HFFc6 (cell line): ENCODE results near the gene BTNL9. TPM values are rescaled to one million over a fixed set of nuclear protein-coding genes. Genes with fewer than 3 reads are reported as not detected.

Source experiments
- DNase-seq: peaks from one replicate; pipeline ENCODE4 v3.0.0-alpha.2; 2018
- H3K27ac Mint-ChIP-seq: 2 replicates; pipeline ENCODE4 v1.8.0; 2020; ENCODE audit warnings: mild to moderate bottlenecking, mixed read lengths
- H3K27me3 Mint-ChIP-seq: 2 replicates; pipeline ENCODE4 v1.8.0; 2021; ENCODE audit warnings: mild to moderate bottlenecking, moderate library complexity, mixed read lengths; ENCODE audit not compliant: insufficient read depth
- H3K36me3 Mint-ChIP-seq: 2 replicates; pipeline ENCODE4 v1.8.0; 2021; ENCODE audit warnings: low read depth, mixed read lengths
- H3K4me1 Mint-ChIP-seq: 2 replicates; pipeline ENCODE4 v1.8.0; 2020; ENCODE audit warnings: low read depth, mixed read lengths
- H3K4me3 Mint-ChIP-seq: 2 replicates; pipeline ENCODE4 v1.8.0; 2020; ENCODE audit warnings: mild to moderate bottlenecking, moderate library complexity, mixed read lengths
- H3K9me3 Mint-ChIP-seq: 2 replicates; pipeline ENCODE4 v1.8.0; 2020; ENCODE audit warnings: mild to moderate bottlenecking, mixed read lengths
- total RNA-seq, 6 experiments: library from RNA; stranded (reverse); fragmentation: NEBNext Ultra II Directional; extraction: Animal tissue kit (Norgen Biotek cat#: 25700); gene quantifications; 2 replicates in 1 of 6; 3 replicates in 5 of 6; pipeline ENCODE4 v1.2.3, GENCODE V29; 2021
- TF ChIP-seq, protein P1 (sequence below): fragments of 200-600 bp; sonication (generic); IDR thresholded peaks from 2 replicates; pipeline ENCODE4 v1.5.0; 2021; ENCODE audit warnings: antibody characterized with exemption, mild to moderate bottlenecking

BTNL9 gene
- total RNA-seq, 6 experiments from 2014 or later, result not detected

DNA sequence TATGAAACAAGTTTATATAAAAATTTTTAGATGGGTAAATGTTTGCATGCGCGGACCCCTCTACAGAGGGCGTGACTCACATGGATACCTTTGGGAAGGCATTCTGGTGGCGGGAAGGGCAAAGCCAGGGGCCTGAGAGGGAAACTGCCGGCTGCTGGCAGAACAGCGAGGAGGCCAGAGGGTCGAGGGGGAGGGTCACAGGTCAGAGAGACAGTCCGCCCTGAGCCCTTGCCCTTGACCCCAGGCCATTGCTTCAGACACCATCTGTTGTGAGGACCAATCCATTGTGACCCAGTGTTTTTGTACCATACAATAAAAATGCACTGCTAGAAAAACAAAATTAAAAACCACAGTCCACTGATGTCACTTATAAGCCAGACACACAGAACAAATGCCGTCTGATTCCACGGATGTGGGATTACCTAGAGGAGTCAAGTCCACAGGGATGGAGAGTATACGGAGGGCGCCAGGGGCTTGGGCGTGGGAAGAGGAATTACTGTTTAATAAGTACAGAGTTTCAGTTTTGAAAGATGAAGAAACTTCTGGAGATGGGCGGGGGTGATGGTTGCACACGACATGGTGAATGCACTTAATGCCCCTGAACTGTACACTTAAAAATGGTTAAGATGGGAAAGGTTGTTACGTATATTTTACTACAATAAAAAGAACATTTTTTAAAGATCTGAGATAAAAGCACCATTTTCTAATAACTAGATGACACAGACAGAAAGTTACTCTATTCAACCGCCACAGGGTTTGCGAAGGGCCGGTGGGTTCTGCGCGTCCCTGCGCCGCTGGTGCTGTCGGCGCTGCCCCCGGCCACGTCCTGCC is 12.0 kb downstream of the BTNL9 start:
- H3K9me3 Mint-ChIP-seq, result no peaks in the 10 kb centered on the region
- H3K4me3 Mint-ChIP-seq, result no peak overlapping the region
- no peaks in the 10 kb centered on the region for H3K36me3 Mint-ChIP-seq
- no peak overlapping the region for H3K27ac Mint-ChIP-seq
- H3K4me1 Mint-ChIP-seq, result peaks cover 6% of the 10 kb centered on the region; the same call in 1 of the 2 replicates
- H3K27me3 Mint-ChIP-seq, result peaks cover 49% of the 10 kb centered on the region
- DNase-seq, result no peak
- TF ChIP-seq, protein P1, sequence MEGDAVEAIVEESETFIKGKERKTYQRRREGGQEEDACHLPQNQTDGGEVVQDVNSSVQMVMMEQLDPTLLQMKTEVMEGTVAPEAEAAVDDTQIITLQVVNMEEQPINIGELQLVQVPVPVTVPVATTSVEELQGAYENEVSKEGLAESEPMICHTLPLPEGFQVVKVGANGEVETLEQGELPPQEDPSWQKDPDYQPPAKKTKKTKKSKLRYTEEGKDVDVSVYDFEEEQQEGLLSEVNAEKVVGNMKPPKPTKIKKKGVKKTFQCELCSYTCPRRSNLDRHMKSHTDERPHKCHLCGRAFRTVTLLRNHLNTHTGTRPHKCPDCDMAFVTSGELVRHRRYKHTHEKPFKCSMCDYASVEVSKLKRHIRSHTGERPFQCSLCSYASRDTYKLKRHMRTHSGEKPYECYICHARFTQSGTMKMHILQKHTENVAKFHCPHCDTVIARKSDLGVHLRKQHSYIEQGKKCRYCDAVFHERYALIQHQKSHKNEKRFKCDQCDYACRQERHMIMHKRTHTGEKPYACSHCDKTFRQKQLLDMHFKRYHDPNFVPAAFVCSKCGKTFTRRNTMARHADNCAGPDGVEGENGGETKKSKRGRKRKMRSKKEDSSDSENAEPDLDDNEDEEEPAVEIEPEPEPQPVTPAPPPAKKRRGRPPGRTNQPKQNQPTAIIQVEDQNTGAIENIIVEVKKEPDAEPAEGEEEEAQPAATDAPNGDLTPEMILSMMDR, result no peak

GRCh38 chr5:181052672-181053487 is 12.8 kb downstream of the BTNL9 start:
- Mint-ChIP-seq H3K27ac (no peak overlapping the region), H3K4me3 (no peak overlapping the region), H3K4me1 (peaks cover 6% of the 10 kb centered on the region; the same call in 1 of the 2 replicates), H3K36me3 (no peaks in the 10 kb centered on the region), H3K27me3 (peaks cover 44% of the 10 kb centered on the region), H3K9me3 (no peaks in the 10 kb centered on the region)
- TF ChIP-seq, protein P1, result no peak
- no peak for DNase-seq

DNA sequence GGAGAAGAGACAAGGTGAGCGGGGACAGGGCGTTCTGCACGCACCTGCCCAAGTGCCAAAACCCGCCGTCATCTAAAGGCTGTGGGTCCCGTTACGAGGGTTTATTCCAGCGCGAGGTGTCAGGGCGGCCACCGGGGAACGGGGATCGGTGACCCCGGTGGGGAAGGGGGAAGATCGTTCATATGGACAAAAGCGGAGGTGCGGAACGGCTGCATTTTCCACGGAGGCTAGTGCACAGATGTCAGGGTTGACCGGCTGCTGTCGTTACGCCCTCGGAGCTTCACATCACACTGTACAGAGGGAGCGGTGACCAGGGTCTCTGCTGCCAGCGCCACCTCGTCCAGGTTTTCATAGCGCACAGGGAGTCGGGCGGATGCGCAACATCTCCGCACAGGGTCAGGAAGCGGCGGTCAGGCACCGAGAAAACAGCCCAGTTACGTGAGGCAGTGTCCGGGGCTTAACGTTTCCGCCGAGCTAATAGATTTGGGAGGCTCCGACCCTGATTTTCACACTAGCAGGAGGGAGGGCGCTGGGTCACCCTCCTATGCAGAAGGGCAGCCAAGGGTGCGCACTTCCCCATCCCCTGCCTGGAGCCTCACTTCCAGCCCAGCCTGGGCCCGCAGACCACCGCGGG is 13.5 kb downstream of the BTNL9 start:
- Mint-ChIP-seq H3K4me3 (0 out of 2 replicates have a peak overlapping the region, but pooled peaks have one; percentile 14), H3K9me3 (no peaks in the 10 kb centered on the region), H3K27ac (no peak overlapping the region), H3K4me1 (peaks cover 6% of the 10 kb centered on the region; the same call in 1 of the 2 replicates), H3K27me3 (peaks cover 41% of the 10 kb centered on the region), H3K36me3 (no peaks in the 10 kb centered on the region)
- TF ChIP-seq, protein P1, result no peak
- no peak for DNase-seq

- Mint-ChIP-seq H3K4me3 (no peak overlapping the region), H3K4me1 (peaks cover 6% of the 10 kb centered on the region; the same call in 1 of the 2 replicates), H3K27me3 (peaks cover 45% of the 10 kb centered on the region), H3K36me3 (no peaks in the 10 kb centered on the region), H3K27ac (no peak overlapping the region), H3K9me3 (no peaks in the 10 kb centered on the region)
- TF ChIP-seq, protein P1, result no peak
- DNase-seq, result no peak
Measured at GRCh38 chr5:181054138-181054537, 14.1 kb downstream of the BTNL9 start.

GRCh38 chr5:181054871-181055459 is 14.9 kb downstream of the BTNL9 start:
- TF ChIP-seq, protein P1, result no peak
- H3K27ac Mint-ChIP-seq, result no peak overlapping the region
- no peaks in the 10 kb centered on the region for H3K9me3 Mint-ChIP-seq
- H3K36me3 Mint-ChIP-seq, result no peaks in the 10 kb centered on the region
- peaks cover 40% of the 10 kb centered on the region for H3K27me3 Mint-ChIP-seq
- DNase-seq, result no peak
- H3K4me1 Mint-ChIP-seq, result peaks cover 6% of the 10 kb centered on the region; the same call in 1 of the 2 replicates
- H3K4me3 Mint-ChIP-seq, result no peak overlapping the region
